Measurements from ENCODE around the gene ZBTB24. TPM values are rescaled to one million over a fixed set of nuclear protein-coding genes. Genes with fewer than 3 reads are reported as not detected.

Gene ZBTB24
- total and polyA plus RNA-seq, 2 donors (not counting 3 experiments of a cell fraction or from before 2014, with no cell fraction given), result 1.9 to 6.2 TPM

DNA sequence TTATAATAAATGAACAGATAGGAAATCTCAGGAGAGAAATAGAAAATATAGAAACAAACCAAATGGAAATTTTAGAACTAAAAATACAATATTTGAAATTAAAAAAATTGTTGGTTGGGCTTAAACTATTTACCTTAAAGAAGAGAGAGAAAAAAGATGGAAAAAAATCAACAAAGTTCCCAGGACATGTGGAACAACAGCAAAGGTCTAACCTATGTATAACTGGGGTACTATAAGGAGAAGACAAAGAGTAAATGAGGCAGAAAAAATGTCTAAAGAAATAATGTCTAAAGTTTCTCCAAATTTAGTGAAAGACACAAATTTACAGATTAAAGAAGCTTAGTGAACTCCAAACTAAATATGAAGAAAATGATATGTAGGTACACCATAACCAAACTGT is 41.1 kb upstream of the ZBTB24 start:
- Histone ChIP-seq H3K79me2 (ENCODE audit: control insufficient read depth, insufficient read depth, low read length) (no peaks in the 10 kb centered on the region), H3K36me3 (ENCODE audit: control insufficient read depth in 2 of 2, extremely low read depth in 1 of 2, insufficient read depth in 2 of 2, low read length in 2 of 2) (no peaks in the 10 kb centered on the region), H3K27me3 (ENCODE audit: control insufficient read depth in 2 of 2, insufficient read depth in 2 of 2, low read length in 2 of 2) (no peaks in the 10 kb centered on the region), H3K9me1 (replicated peaks; ENCODE audit: control insufficient read depth, extremely low read depth, insufficient read depth, low read length) (no peaks in the 10 kb centered on the region), H3K27ac (ENCODE audit: insufficient read depth, low read depth, low read length) (no peak overlapping the region), H3K9ac (replicated peaks; ENCODE audit: extremely low read depth, insufficient read depth, low read length) (no peak overlapping the region), H3K4me3 (replicated peaks in 1 of 3; ENCODE audit: insufficient read depth in 1 of 3, low read depth in 1 of 3, low read length in 3 of 3) (no peak overlapping the region), H2AFZ (ENCODE audit: low read depth, low read length) (no peak overlapping the region), H3K9me3 (replicated peaks; ENCODE audit: control insufficient read depth, insufficient read depth, low read length) (no peaks in the 10 kb centered on the region), H3K4me2 (ENCODE audit: insufficient read depth, low read length) (no peak overlapping the region), H4K20me1 (replicated peaks; ENCODE audit: control insufficient read depth, extremely low read depth, insufficient read depth, low read length) (no peaks in the 10 kb centered on the region), H3K4me1 (ENCODE audit: control insufficient read depth, extremely low read depth, insufficient read depth, low read length) (no peaks in the 10 kb centered on the region)
- POLR2A ChIA-PET, result no interaction called here
- DNase-seq (ENCODE audit: low read depth, low spot score) (no peak), FAIRE-seq (no peak)
- dilution Hi-C loops (cut with MboI; ENCODE audit: extremely low pct_ligation_motif_present, low sequenced_read_pairs) (no loop called here), intact Hi-C loops (cut with micrococcal nuclease) (no loop called here)
- no TSS peak for BruUV-seq (replicated peaks)
- TF ChIP-seq POLR2A (IDR thresholded peaks at IDR 0.05; ENCODE audit: low read depth, low read length) (no peak), EZH2 (IDR thresholded peaks at IDR 0.05; ENCODE audit: borderline replicate concordance, low read depth, low read length, severe bottlenecking) (no peak), GATA2 (IDR thresholded peaks at IDR 0.05; ENCODE audit: insufficient read depth, insufficient read length, low read depth, low read length) (no peak), MYC (IDR thresholded peaks at IDR 0.05; ENCODE audit: low read depth, low read length) (no peak), JUN (IDR thresholded peaks at IDR 0.05; ENCODE audit: borderline replicate concordance, insufficient read depth, insufficient read length, low read depth) (no peak), FOS (IDR thresholded peaks at IDR 0.05; ENCODE audit: borderline replicate concordance, insufficient read depth, low read length) (no peak), POLR2AphosphoS5 (IDR thresholded peaks at IDR 0.05; ENCODE audit: insufficient read depth, low read depth, low read length) (no peak)
- TF ChIP-seq, protein P1, sequence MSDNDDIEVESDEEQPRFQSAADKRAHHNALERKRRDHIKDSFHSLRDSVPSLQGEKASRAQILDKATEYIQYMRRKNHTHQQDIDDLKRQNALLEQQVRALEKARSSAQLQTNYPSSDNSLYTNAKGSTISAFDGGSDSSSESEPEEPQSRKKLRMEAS (IDR thresholded peaks at IDR 0.05; ENCODE audit: insufficient read depth, insufficient read length), result no peak
- TF ChIP-seq, protein P2, sequence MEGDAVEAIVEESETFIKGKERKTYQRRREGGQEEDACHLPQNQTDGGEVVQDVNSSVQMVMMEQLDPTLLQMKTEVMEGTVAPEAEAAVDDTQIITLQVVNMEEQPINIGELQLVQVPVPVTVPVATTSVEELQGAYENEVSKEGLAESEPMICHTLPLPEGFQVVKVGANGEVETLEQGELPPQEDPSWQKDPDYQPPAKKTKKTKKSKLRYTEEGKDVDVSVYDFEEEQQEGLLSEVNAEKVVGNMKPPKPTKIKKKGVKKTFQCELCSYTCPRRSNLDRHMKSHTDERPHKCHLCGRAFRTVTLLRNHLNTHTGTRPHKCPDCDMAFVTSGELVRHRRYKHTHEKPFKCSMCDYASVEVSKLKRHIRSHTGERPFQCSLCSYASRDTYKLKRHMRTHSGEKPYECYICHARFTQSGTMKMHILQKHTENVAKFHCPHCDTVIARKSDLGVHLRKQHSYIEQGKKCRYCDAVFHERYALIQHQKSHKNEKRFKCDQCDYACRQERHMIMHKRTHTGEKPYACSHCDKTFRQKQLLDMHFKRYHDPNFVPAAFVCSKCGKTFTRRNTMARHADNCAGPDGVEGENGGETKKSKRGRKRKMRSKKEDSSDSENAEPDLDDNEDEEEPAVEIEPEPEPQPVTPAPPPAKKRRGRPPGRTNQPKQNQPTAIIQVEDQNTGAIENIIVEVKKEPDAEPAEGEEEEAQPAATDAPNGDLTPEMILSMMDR (IDR thresholded peaks at IDR 0.05; ENCODE audit: extremely low read depth in 1 of 2, insufficient read depth in 1 of 2, low read depth in 1 of 2, low read length in 2 of 2), result no peak
- CTCF ChIA-PET, result interaction anchor here (6.5 kb wide), 1 partner anchor 515 kb away, joined by 118 read pairs; no protein-coding TSS in a partner anchor

Measured in endothelial cell of umbilical vein (primary cell).